Stimulated activated CD8-positive, alpha-beta memory T cell treated with anti-CD3 and anti-CD28 coated beads, Interleukin-15, amount 100 ng/mL, for 1 hour (primary cell): ENCODE results near the gene RAB3C.
"Not testable (repeated sequence)": the region's sequence is repeated elsewhere in the genome, so short reads cannot be mapped to it uniquely, and the experiment has no call there.

Experiments used
- DNase-seq: peaks from one replicate; pipeline ENCODE4 v3.0.0-alpha.2; 2020; ENCODE audit warnings: low read depth

RAB3C gene

DNA sequence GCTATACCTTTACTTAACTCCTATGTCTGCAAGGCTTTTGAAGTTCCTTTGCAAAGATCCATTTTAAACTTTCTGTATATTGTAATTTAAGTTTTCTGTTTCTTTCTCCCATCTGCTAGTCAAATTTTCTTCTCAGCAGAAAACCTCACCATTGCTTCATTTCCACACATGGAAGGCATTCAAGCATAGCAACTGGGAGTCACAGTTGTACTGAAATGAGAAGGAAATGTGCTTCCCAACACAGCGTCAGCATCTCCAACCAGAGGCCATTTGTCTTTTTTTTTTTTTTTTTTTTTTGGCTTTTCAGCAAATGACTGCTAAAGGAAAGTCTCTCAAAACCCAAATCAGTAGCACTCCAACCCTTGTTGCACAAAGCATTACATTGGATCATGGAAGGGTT, 92.5 kb downstream of the RAB3C start:
- no peak for DNase-seq

DNA sequence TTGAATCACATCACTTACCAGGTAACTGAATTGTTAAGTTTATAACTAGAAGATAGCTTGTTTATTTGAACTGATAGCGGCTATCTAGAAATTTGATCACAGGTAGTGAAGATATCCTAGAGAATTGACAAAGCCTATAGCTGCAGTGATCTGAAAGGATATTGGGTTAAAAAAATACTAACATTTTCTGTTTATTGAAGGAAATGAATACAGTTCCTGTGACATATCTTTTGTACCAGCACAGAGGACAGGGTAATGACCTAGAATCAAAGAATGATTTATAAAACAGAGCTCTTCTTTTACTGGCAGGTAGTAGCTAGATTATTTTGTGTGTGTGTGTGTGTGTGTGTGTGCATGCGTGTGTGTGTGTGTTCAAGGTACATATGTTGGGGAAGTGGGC, 94.8 kb downstream of the RAB3C start:
- DNase-seq: no peak

DNA sequence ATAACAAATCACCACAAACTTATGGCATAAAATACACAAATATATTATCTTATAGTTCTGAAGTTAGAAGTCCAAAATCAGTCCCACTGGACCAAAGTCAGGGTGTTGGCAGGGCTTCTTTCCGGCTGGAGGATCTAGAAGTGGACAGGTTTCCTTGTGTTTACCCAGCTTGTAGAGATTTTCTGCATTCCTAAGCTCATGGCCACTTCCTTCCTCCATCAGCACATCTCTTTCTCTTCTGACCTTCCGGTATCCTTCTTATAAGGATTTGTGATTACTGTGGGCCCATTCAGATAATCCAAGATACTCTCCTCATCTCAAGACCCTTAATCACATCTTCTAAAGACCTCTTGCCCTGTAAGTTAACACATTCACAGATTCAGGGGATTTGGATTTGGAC, 97.6 kb downstream of the RAB3C start:
- DNase-seq: no peak

DNA sequence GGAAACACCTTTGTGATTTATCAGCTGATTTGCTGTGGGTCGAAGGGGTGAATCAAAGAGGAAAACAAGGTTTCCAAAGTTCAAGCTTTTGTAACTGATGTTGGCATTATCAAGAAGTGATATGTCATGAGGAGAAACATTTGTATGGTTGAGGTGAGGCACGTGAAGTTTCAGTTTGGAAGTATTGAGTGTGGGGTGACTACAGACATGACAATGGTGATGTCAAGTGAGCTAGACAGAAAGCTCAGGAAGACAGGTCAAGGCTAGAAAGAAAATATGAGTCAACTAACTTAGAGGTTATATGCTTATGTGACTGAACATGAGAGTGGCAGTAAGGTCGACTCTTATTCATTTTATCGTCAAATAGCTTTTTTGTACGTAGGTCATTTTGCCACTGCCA, 99.1 kb downstream of the RAB3C start:
- DNase-seq: no peak

DNA sequence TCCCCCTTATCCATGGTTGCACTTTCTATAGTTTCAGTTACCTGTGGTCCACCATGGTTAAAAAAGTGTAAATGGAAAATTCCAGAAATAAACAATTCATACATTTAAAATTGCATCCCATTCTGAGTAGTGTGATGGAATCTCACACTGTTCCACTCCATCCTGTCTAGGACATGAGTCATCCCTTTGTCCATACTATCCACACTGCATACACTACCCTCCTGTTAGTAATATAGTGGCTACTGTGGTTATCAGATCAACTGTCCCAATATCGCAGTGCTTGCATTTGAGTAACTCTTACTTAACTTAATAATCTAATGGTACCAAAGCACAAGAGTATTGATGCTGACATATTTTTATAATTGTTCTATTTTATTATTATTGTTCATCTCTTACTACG, 100.7 kb downstream of the RAB3C start:
- no peak for DNase-seq

DNA sequence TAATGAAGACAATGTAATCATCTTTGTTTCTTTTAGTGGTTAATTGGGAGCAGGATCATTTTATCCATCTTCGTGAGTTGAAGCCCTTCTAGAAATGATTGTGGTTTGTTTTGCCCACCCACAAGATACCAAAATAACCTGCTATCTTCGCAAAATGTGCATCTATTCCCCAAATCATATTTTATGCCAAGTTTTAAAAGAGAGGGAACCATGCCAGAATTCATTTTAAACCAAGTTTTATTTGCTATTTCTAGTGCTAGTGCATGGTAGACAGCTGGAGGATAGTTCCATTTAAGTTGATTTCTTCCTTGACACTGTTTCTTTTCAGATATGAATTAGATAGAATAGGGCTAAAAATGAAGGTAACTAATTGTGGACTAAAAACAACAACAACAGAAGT, 104.2 kb downstream of the RAB3C start:
- DNase-seq: no peak

DNA sequence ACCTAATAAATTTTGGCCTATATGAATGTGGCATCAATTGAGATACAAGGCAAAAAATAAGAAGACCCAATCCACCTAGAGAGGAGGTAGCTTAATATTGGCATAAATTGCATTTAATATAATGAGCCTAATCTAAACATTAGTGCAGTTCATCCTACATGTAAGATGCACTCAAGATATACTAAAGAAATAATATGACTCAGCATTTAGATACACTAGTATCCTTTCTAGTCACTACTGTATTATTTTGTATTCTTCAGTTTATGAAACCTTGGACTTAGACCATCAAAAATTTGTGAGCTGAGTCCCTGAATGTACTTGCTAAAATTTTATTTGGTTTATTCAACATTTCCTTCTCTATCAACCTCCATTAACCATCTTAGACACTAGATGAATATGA, 104.7 kb downstream of the RAB3C start:
- DNase-seq: no peak

DNA sequence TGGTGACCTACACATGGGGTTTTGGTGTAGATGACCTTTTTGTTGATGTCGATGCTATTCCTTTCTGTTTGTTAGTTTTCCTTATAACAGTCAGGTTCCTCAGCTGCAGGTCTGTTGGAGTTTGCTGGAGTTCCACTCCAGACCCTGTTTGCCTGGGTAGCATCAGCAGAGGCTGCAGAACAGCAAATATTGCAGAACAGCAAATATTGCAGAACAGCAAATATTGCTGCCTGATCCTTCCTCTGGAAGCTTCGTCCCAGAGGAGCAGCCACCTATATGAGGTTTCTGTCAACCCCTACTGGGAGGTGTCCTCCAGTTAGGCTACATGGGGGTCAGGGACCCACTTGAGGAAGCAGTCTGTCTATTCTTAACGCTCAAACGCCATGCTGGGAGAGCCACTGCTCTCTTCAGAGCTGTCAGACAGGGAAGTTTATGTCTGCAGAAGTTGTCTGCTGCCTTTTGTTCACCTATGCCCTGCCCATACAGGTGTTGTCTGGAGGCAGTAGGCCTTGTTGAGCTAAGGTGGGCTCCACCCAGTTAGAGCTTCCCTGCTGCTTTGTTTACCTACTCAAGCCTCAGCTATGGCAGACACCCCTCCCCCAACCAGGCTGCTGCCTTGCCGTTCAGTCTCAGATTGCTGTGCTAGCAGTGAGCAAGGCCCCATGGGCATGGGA, 116.3 kb downstream of the RAB3C start:
- not testable (repeated sequence) for DNase-seq

DNA sequence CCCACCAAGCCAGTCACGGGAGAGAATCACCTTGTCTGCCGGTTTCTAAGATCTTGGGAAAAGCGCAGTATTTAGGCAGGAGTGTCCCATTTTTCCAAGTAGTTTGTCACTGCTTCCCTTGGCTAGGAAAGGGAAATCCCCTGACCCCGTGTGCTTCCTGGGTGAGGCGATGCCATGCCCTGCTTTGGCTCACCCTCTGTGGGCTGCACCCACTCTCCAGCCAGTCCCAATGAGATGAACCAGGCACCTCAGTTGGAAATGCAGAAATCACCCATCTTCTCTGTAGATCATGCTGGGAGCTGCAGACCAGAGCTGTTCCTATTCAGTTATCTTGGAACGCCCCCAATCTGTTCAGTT, 116.9 kb downstream of the RAB3C start:
- DNase-seq: no peak

DNA sequence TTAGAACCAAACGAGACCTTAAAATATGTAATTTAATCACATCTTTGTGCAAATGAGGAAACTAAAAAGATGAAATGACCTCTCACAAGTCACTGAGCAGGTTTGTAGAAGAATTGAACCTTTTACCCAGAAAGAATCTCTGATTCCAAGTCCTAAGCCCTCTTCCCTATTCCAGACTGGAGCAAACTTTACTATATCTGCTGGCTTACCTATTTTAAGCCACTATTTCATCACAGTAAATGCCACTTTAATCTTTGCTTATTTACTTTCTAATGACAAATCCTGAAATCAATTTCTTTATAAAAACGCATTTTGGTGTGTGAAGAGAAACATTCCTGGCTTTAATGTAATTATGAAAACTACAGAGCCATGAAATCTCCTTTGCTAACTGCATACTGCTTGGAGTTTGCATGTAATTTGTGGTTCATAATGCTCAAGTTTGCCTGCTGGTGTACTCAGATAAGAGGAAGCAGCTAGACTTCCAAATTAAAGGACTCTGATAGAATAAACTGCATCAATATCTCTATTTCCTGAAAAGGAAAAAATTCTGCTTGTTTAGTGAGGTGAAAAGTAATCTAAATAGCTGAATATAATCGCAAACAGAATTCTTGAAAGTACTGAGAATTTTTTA, 121.2 kb downstream of the RAB3C start:
- DNase-seq: no peak

DNA sequence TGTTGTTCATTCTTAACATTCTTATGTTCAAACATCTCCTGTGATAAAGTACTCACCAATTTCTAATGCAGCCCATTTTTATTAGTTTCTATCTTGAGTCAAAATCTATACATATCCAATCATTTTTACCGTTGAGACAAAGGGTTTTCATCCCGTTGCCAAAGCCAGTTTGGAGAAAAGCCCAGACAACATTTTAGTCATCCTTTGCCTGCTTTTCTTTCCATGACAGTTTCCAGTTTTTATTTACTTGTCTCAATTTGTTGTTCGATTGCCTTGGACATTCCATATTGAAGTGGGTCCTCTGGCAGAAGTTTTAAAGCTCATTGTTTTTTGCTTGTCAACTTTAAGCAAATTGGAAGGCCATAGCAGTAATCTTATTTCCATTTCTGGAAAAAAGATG, 123.9 kb downstream of the RAB3C start:
- DNase-seq: no peak

DNA sequence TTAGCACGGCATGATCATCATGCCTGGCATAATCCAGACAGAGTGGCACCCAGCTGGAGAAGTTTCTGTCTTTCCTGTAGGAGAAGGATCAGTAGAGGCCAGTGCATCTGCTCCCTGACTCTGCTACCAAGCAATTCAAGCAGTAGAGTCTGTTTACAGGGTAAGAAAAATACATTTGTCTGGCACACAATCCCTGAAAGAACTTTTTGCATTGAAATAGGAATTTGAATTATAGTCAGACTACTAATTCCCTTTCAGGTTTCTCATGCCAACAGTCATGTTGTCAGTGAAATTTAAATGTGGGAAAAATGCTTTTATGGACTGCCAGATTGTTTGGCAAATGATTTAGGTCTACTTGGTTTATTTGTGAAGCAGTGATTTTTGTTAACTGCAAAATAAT, 125.6 kb downstream of the RAB3C start:
- no peak for DNase-seq

DNA sequence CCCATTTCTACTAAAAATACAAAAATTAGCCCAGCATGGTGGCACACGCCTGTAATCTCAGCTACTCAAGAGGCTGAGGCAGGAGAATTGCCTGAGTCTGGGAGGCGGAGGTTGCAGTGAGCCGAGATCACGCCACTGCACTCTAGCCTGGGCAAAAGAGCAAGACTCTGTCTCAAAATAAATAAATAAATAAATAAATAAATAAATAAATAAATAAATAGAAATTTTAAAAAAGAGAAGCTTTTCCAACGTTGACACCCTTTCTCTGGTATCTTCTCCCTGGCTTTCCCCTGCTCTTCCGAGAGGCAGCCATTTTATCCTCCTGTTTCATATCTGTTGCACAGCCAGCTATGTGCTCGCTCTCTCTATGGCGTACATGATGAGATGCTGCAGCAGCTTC, 127.5 kb downstream of the RAB3C start:
- not testable (repeated sequence) for DNase-seq

DNA sequence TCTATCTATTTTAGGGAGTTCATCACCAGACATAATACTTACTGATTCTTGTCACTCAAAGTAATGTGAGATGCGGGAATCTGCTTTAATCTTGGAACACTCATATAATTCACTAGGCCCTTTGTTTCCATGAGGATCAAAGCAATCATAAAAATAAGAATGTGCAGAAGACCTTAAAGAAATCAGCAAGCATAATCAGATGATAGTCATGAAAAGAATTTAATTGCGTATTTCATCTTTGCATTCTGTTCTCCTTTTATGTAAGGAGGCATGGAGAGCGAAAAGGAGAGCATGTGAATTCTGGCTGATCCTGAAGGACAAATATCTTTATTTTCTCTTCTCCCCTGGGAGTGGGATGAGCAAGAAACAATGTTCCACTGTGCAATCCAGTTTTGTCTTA, 128.0 kb downstream of the RAB3C start:
- no peak for DNase-seq

DNA sequence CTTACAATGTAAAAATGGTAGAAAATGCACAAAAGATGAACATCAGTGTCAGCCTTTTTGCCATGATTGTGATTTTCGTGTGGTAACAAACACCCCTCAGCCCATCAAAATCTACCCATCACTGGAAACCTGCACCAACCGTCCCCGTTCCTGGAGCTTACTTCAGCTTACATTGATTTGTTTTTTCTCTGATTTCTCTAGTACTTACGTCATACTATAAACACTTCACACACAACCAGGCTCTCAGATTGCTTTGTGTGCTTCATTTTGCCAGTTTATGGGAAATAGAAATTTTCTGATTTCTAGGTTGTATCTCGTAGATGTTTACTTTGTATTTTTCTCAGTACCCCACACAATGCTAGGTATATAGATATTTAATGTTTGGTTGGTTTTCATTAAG, 129.1 kb downstream of the RAB3C start:
- no peak for DNase-seq

DNA sequence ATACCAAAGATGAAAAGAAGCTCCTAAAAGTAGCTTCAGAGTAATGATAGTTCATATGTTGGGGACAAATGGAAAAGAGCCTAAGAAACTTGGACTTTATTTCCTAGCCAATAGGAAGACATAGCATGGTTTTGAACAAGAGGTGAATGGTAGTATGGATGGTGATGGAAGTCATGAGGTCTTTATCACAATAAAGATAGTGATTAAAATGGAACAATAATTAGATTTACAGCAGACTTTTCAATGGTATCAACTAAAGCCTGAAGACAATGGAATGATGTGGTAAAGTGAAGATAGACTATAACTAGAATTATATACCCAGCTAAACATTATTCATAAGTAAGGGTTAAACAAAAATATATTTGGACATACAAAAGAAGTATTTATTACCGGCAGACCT, 131.2 kb downstream of the RAB3C start:
- no peak for DNase-seq

DNA sequence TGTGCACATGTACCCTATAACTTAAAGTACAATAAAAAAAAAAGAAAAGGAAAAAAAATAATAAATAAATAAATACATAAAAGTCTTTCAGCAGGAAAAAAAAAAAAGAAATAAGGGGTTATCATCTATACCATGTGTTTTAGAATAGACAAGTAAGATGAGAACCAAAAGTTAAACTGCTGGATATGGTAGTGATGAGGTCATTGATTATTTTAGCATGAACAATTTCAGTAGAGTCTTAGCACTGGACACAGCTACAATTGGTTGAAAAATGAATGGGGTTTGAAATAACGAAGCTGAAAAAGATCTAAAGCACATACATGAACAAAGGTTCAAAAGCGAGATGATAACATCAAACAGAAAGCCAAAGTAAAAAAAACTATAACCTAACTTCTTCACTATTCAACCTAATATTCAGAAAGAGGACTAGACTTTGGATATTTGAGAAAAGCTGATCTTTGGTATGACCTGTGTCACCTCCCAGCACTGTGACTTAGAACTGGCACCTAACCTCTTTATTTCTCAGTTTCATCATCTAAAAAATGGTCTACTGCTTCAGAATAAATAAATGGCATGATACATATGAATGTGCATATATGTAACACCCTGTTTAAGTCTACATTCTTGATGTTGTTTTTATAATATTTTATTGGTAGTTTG, 133.3 kb downstream of the RAB3C start:
- no peak for DNase-seq

DNA sequence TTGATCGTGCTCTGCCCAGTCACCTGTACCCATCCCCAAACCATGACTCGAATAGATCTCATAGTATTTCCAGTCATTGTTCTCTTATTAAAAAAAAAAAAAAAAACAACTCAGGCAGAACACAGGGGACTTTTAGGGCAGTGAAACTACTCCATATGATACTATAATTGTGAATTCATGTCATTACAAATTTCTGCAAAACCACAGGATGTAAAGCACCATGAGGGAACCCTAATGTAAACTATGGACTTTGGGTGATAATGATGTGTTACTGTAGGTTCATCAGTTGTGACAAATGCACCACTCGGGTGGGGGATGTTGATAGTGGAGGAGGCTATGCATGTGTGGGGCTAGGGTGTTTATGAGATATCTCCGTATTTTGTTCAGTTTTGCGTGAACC, 133.8 kb downstream of the RAB3C start:
- DNase-seq: no peak

DNA sequence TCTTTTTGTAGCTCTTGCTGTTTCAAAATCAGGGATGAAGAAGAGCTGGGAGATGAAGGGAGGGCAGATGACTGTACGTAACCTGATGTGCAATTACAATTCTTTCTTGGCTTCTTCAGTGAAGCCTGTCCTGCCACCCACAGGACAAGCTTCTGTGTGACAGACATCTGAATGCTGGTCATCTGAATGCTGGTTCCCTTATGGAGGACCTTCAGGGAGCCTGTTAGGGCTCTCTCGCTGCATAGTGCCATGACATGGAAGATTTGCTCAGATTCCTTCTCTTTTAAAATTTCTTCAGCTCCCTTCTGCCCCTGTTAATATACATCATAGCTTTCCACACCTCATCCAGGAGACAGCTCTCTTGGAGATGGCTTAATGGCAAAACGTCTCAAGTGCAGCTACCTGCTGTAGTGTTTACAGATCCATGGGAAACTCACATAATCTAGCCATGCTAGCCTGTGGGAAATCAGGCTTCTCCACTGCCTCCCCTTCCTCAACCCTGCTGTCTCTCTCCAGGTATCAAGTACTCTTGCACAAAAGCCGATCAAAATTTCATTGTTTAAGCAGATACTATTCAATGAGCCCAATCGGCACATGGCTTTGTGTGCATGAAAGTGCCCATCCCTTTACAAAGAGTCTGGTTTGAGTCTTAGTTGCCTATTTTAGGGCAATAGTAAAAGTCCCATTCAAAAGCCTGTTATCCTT, 134.6 kb downstream of the RAB3C start:
- no peak for DNase-seq

DNA sequence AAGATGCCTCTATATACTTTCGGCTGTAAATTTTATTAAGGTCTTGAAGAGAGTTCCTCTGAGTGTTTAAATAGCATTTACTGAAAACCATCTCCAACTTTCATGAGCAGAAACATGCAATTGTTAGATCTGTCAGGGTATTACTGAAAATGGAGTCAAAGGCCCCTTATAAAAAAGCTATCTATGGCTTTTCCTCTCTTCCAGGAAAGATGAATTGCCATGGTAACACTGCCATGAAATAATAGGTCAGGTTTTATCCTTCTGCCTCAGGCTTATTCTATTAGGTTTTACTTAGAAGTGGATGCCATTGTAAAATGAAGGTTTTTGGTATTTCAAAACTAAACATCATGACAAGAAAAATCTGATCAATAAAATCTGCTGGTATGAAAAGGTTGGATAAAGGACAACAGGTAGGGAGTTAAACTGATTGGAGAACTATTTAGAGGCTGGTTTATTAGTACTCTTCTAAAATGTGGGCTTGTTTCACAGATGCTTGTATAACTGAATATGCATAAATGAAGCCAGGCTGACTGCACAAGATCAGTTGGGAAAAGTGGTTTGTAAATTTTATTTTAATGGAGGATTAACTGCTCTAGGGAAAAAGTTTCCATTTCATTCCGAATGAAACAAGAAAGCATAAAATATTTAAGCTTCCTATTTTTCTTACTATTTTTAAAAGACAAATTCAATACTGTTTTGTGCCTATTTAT, 135.5 kb downstream of the RAB3C start:
- DNase-seq: no peak

DNA sequence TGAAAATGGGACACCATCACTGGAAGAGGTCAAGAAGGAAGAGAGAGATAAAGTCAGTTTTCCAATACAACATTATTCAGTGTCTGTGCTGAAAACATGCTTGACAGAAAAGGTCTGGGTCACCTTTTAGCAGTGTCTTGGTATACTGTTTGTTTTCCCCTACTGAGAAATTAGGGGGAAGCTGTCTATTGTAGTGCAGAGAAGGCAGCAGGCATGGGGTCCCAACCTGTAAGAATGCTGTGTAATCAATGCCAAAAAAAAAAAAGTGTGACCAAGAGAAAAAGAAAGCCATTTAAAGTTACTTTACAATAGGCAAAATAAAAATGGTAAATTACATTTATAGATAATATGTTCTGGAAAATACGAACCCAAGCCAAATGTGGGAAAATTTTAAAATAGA, 139.3 kb downstream of the RAB3C start:
- no peak for DNase-seq

DNA sequence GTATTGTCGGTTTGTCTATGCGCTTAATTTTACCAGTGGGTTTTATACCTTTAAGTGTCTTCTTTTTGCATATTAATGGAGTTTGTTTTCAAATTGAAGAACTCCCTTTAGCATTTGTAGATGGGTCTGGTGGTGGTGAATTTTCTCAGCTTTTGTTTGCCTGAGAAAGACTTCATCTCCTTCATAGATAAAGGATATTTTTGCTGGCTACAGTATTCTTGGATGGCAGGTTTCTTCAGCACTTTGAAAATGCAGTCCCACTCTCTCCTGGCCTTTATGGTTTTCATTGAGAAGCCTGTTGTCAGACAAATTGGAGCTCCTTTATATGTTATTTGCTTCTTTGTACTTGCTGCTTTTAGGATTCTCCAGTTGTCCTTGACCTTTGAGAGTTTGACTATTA, 142.1 kb downstream of the RAB3C start:
- DNase-seq: no peak

DNA sequence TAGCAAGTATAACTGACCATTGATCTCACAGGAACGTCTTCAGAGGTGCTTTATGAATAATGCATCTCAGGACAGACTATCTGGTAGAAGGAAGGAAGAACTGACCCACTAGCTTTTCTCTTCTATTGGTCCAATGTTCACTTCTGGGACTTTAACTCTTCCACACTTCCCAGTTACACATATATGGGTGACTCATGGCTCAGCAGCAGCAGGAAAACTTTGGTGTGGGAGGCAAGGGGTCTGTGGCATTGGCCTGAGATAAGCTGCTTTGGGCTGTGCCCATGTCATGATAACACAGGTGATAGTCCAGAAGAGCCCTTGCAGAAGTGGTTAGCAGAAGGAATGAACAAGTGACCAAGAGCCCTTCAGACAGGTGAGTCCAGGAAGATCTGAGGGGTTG, 148.8 kb downstream of the RAB3C start:
- DNase-seq: no peak
